ENCODE results near the gene CYB561D1. TPM values are rescaled to one million over a fixed set of nuclear protein-coding genes. Genes with fewer than 3 reads are reported as not detected.

Gene CYB561D1
- total and polyA plus RNA-seq, 2 of the 13 experiments (the other 11 are each of a cell fraction or from before 2014, with no cell fraction given), result 3.9 to 4.1 TPM

DNA sequence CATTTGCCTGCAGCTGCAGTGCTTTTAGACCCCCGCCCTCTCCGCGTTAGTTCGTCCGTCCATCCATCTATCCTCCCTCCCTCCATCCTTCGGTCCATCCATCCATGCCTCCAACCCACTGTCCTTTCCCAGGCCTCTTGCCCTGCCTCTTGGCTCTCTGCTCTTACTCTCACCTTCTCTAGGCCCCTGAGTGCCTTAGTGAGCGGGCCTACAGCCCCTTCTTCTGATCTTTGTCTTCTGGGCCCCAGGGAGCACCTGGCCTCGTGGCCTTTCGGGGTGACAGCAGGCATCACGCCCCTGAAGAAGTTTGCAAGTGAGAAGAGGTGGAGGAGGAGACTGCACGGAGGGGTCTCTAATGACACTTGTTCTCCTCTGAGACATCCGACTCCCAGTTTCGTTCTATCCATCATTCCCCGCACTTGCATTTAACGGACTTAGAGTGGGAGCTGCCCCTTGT is 9.3 kb upstream of the CYB561D1 start:
- H3K79me2 ChIP-seq (ENCODE audit: insufficient read depth, low read length), result no peaks in the 10 kb centered on the region
- H3K4me3 ChIP-seq (replicated peaks in 1 of 3; ENCODE audit: insufficient read depth in 1 of 3, low read depth in 2 of 3, low read length in 3 of 3), result peak overlapping the region; percentile 71 to 92 (median 78)
- peak overlapping the region; percentile 91 for H3K4me2 ChIP-seq (ENCODE audit: low read depth, low read length)
- TSS peak; percentile 69 for BruUV-seq (replicated peaks)
- ATAC-seq, result no peak
- H3K27ac ChIP-seq (ENCODE audit: extremely low read length, insufficient read depth, low read length), result no peak overlapping the region
- peak overlapping the region; percentile 91 for H3K9ac ChIP-seq (ENCODE audit: insufficient read depth, low read depth, low read length)
- no peaks in the 10 kb centered on the region; a peak in 2 of 5 replicates for H3K36me3 ChIP-seq (replicated peaks in 1 of 2; ENCODE audit: control insufficient read depth in 1 of 2, insufficient read depth in 2 of 2, low read length in 2 of 2)
- no peaks in the 10 kb centered on the region for H3K9me3 ChIP-seq (ENCODE audit: low read length)
- no peak for FAIRE-seq
- no peaks in the 10 kb centered on the region for H4K20me1 ChIP-seq (ENCODE audit: insufficient read depth, low read length)
- no peak for DNase-seq (ENCODE audit: low spot score)
- H3K27me3 ChIP-seq (ENCODE audit: control insufficient read depth in 1 of 2, insufficient read depth in 2 of 2, low read length in 2 of 2), result peaks cover 0 to 17% of the 10 kb centered on the region in 2 experiments; a peak in 4 of 5 replicates
- H2AFZ ChIP-seq (ENCODE audit: low read length), result peak overlapping the region; percentile 52
- 68% methylated on average over 15 of the region's 15 CpGs for WGBS (ENCODE audit: low lambda C conversion rate)
- CTCF ChIA-PET (ENCODE audit: low intra/inter-chr PET ratio, low total read pairs), result no interaction called here
- in situ Hi-C loops (cut with HindIII; ENCODE audit: extremely low pct_ligation_motif_present, low pct_unique_long_range_greater_than_20kb) (loop anchor here (5.0 kb wide), 1 partner anchor 57 kb away; the partner anchor contains the start of gene PSMA5), intact Hi-C loops (cut with micrococcal nuclease; ENCODE audit: unreplicated experiment) (no loop called here)
- H3K4me1 ChIP-seq (ENCODE audit: insufficient read depth, low read length), result peaks cover 19% of the 10 kb centered on the region
- POLR2A ChIA-PET, result interaction anchor here (1.3 to 1.9 kb wide), 5 partner anchors 9 to 58 kb away, joined by 3 to 10 read pairs (median 6); partner anchors contain the start of genes AMIGO1, CYB561D1 and PSMA5
- TF ChIP-seq, protein P1, sequence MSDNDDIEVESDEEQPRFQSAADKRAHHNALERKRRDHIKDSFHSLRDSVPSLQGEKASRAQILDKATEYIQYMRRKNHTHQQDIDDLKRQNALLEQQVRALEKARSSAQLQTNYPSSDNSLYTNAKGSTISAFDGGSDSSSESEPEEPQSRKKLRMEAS (IDR thresholded peaks at IDR 0.05), result no peak
- TF ChIP-seq SMAD9 (CRISPR knock-in tag; IDR thresholded peaks at IDR 0.05) (no peak), ZNF550 (CRISPR knock-in tag; IDR thresholded peaks at IDR 0.05; ENCODE audit: borderline replicate concordance) (peak; percentile 38; the same call in 1 of the 2 replicates), TRIM22 (IDR thresholded peaks at IDR 0.05) (no peak), ZNF841 (CRISPR knock-in tag; IDR thresholded peaks at IDR 0.05; ENCODE audit: borderline replicate concordance) (0 out of 2 replicates have a peak, but pooled peaks have one; percentile 2), ZNF567 (CRISPR knock-in tag; IDR thresholded peaks at IDR 0.05; ENCODE audit: borderline replicate concordance) (0 out of 2 replicates have a peak, but pooled peaks have one; percentile 2), ZNF678 (CRISPR knock-in tag; IDR thresholded peaks at IDR 0.05) (0 out of 2 replicates have a peak, but pooled peaks have one; percentile 38), ZNF263 (CRISPR knock-in tag; IDR thresholded peaks at IDR 0.05) (no peak), MLXIP (CRISPR knock-in tag; IDR thresholded peaks at IDR 0.05; ENCODE audit: borderline replicate concordance) (no peak), JUN (CRISPR knock-in tag; IDR thresholded peaks at IDR 0.05) (0 out of 2 replicates have a peak, but pooled peaks have one; percentile 14), TIGD3 (CRISPR knock-in tag; IDR thresholded peaks at IDR 0.05; ENCODE audit: borderline replicate concordance) (no peak), REL (CRISPR knock-in tag; conservative IDR thresholded peaks at IDR 0.05) (0 out of 2 replicates have a peak, but pooled peaks have one; percentile 23), ZFP41 (CRISPR knock-in tag; IDR thresholded peaks at IDR 0.05; ENCODE audit: borderline replicate concordance) (no peak), ZBTB8A (CRISPR knock-in tag; IDR thresholded peaks at IDR 0.05; ENCODE audit: borderline replicate concordance, low read depth) (0 out of 2 replicates have a peak, but pooled peaks have one; percentile 7), PAF1 (CRISPR knock-in tag; IDR thresholded peaks at IDR 0.05) (no peak), ZNF598 (CRISPR knock-in tag; IDR thresholded peaks at IDR 0.05; ENCODE audit: borderline replicate concordance) (0 out of 2 replicates have a peak, but pooled peaks have one; percentile 38)
- TF ChIP-seq, protein P2, sequence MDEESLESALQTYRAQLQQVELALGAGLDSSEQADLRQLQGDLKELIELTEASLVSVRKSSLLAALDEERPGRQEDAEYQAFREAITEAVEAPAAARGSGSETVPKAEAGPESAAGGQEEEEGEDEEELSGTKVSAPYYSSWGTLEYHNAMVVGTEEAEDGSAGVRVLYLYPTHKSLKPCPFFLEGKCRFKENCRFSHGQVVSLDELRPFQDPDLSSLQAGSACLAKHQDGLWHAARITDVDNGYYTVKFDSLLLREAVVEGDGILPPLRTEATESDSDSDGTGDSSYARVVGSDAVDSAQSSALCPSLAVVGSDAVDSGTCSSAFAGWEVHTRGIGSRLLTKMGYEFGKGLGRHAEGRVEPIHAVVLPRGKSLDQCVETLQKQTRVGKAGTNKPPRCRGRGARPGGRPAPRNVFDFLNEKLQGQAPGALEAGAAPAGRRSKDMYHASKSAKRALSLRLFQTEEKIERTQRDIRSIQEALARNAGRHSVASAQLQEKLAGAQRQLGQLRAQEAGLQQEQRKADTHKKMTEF (CRISPR knock-in tag; IDR thresholded peaks at IDR 0.05), result no peak
